CD4-positive, alpha-beta T cell (primary cell): ENCODE data around the gene ATP2A1. TPM values are rescaled to one million over a fixed set of nuclear protein-coding genes. Genes with fewer than 3 reads are reported as not detected.
A peak's percentile ranks its signal among the peaks of the same experiment; 100 is the strongest.

Experiments used
- ATAC-seq: fragments of 200-7000 bp; cut with Tn5 transposase; one replicate; pipeline ENCODE4 v1.10.0; 2022; ENCODE audit warnings: mild to moderate bottlenecking; ENCODE audit not compliant: poor library complexity
- CTCF ChIA-PET: fragments of 350-600 bp; sonication (Branson Sonifier 250); formaldehyde crosslinking; loops from one replicate; lab custom pipeline; 2021; ENCODE audit warnings: antibody characterized with exemption, inconsistent platforms; lab: Charles Lee
- POLR2A ChIA-PET: fragments of 350-600 bp; sonication (Branson Sonifier 250); formaldehyde crosslinking; loops from one replicate; lab custom pipeline; 2021; ENCODE audit warnings: antibody characterized with exemption, inconsistent platforms; lab: Charles Lee
- DNase-seq, 14 experiments: peaks; one replicate each; pipeline ENCODE4 v3.0.0-alpha.2; 2013 to 2020; ENCODE audit warnings: mixed read lengths in 2 of 14
- H3K27ac ChIP-seq, 2 donors: one replicate each; pipeline versions ENCODE4 v1.5.1 to v1.7.0; 2013; ENCODE audit warnings: low read length in 2 of 2, low read depth in 1 of 2, mild to moderate bottlenecking in 1 of 2
- H3K27me3 ChIP-seq, 2 experiments: 1 replicate in 1 of 2; 2 replicates in 1 of 2; pipeline versions ENCODE4 v1.6.1 to v1.7.0; 2013; ENCODE audit warnings: low read length in 2 of 2, control low read depth in 1 of 2, mild to moderate bottlenecking in 1 of 2, moderate library complexity in 1 of 2; ENCODE audit not compliant: insufficient read depth in 2 of 2, control insufficient read depth in 1 of 2
- H3K36me3 ChIP-seq: one replicate; pipeline ENCODE4 v1.6.1; 2013; ENCODE audit warnings: low read length, control low read depth; ENCODE audit not compliant: insufficient read depth
- H3K4me1 ChIP-seq: one replicate; pipeline ENCODE4 v1.6.1; 2013; ENCODE audit warnings: low read length, control low read depth; ENCODE audit not compliant: insufficient read depth
- H3K4me3 ChIP-seq: one replicate; pipeline ENCODE4 v1.5.1; 2013; ENCODE audit warnings: mild to moderate bottlenecking, low read length, moderate library complexity
- H3K9me3 ChIP-seq, 2 experiments: 1 replicate in 1 of 2; 2 replicates in 1 of 2; pipeline versions ENCODE4 v1.6.1 to v1.7.0; 2013; ENCODE audit warnings: low read length in 2 of 2, mild to moderate bottlenecking in 2 of 2, control low read depth in 1 of 2, moderate library complexity in 1 of 2; ENCODE audit not compliant: control insufficient read depth in 1 of 2, insufficient read depth in 1 of 2
- H3K27ac Mint-ChIP-seq: one replicate; pipeline ENCODE4 v1.8.0; 2020; ENCODE audit warnings: mixed read lengths
- H3K27me3 Mint-ChIP-seq: one replicate; pipeline ENCODE4 v1.8.0; 2021; ENCODE audit warnings: mixed read lengths
- H3K36me3 Mint-ChIP-seq: one replicate; pipeline ENCODE4 v1.8.0; 2021; ENCODE audit warnings: low read depth, mixed read lengths
- H3K4me1 Mint-ChIP-seq: one replicate; pipeline ENCODE4 v1.8.0; 2021; ENCODE audit warnings: low read depth, mixed read lengths
- H3K4me3 Mint-ChIP-seq: one replicate; pipeline ENCODE4 v1.8.0; 2020; ENCODE audit warnings: mild to moderate bottlenecking, mixed read lengths
- H3K9me3 Mint-ChIP-seq: one replicate; pipeline ENCODE4 v1.8.0; 2020; ENCODE audit warnings: mixed read lengths
- CTCF ChIP-seq: fragments of 200-600 bp; IDR thresholded peaks from one replicate; pipeline ENCODE4 v1.8.0; 2022; ENCODE audit warnings: antibody characterized with exemption, mild to moderate bottlenecking
- intact Hi-C, 2 experiments: fragments of 100-400 bp; cut with DNase I in 1 of 2; cut with micrococcal nuclease in 1 of 2; formaldehyde crosslinking; loops; one replicate each; pipeline versions ENCODE4 v1.15.1 to v1.9.0; 2023 to 2025; cut with DNase I, micrococcal nuclease
- total RNA-seq, 174 experiments: library from RNA in 2 of 174; stranded (reverse) in 2 of 174; gene quantifications; one replicate each; pipeline ENCODE4 v1.2.3 and lab custom pipeline; 2021 to 2026

ATP2A1 gene
- total RNA-seq, 2 experiments from 2014 or later, result 0.56 to 0.77 TPM

DNA sequence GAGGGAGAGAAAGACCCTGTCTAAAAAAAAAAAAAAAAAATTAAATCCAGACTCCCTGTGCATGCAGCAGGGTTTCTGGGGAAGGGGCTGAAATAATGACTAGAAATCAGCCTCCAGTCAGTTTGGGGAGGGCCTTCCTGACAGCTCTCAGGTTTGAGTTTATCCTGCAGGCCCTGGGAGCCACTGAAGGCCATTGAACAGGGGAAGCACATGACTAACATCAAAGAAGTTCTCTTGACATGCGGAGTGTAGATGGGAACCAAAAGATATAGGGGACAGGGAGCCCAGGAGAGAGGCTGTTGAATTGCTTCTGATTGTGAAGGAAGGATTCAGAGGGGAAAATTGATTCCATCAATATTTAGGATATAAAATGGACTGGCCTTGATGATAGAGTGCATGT lies 49.5 kb downstream of the ATP2A1 start:
- intact Hi-C loops, result loop anchor here (2.0 to 5.0 kb wide), 2 partner anchors 17 to 81 kb away; partner anchors contain the start of gene TUFM (in 1 of the 2)
- Histone ChIP-seq H3K9me3 (no peaks in the 10 kb centered on the region), H3K4me1 (peaks cover 23% of the 10 kb centered on the region), H3K36me3 (no peaks in the 10 kb centered on the region), H3K4me3 (no peak overlapping the region), H3K27me3 (no peaks in the 10 kb centered on the region), H3K27ac (no peak overlapping the region)
- ChIA-PET CTCF (interaction anchor here (0.8 to 8.3 kb wide), 2 partner anchors 17 to 57 kb away, joined by 3 to 34 read pairs; partner anchors contain the start of gene LAT), POLR2A (interaction anchor here (0.6 to 3.7 kb wide), 2 partner anchors 17 to 105 kb away, joined by 3 to 13 read pairs; partner anchors contain the start of gene ATXN2L)
- Mint-ChIP-seq H3K4me1 (peaks cover 27% of the 10 kb centered on the region), H3K27ac (peak overlapping the region; percentile 10), H3K4me3 (peak overlapping the region; percentile 14), H3K36me3 (peaks cover 29% of the 10 kb centered on the region), H3K27me3 (no peaks in the 10 kb centered on the region), H3K9me3 (no peaks in the 10 kb centered on the region)
- ATAC-seq (no peak), DNase-seq (no peak)
- no peak for TF ChIP-seq CTCF

- ChIA-PET CTCF (interaction anchor here (8.3 kb wide), 1 partner anchor 15 kb away, joined by 34 read pairs; no protein-coding TSS in a partner anchor), POLR2A (no interaction called here)
- H3K27me3 Mint-ChIP-seq, result no peaks in the 10 kb centered on the region
- no peaks in the 10 kb centered on the region for H3K36me3 ChIP-seq
- no peak for ATAC-seq
- no peak overlapping the region for H3K4me3 Mint-ChIP-seq
- DNase-seq, result no peak
- H3K27ac ChIP-seq, result no peak overlapping the region
- H3K27me3 ChIP-seq, result no peaks in the 10 kb centered on the region
- peak overlapping the region; percentile 49 for H3K27ac Mint-ChIP-seq
- intact Hi-C loops, result no loop called here
- H3K9me3 ChIP-seq, result no peaks in the 10 kb centered on the region
- no peak for TF ChIP-seq CTCF
- H3K4me1 Mint-ChIP-seq, result peaks cover 19% of the 10 kb centered on the region
- H3K9me3 Mint-ChIP-seq, result no peaks in the 10 kb centered on the region
- H3K4me1 ChIP-seq, result peaks cover 17% of the 10 kb centered on the region
- H3K4me3 ChIP-seq, result no peak overlapping the region
- H3K36me3 Mint-ChIP-seq, result peaks cover 9% of the 10 kb centered on the region
Observed at GRCh38 chr16:28930203-28930602, 51.9 kb downstream of the ATP2A1 start.

DNA sequence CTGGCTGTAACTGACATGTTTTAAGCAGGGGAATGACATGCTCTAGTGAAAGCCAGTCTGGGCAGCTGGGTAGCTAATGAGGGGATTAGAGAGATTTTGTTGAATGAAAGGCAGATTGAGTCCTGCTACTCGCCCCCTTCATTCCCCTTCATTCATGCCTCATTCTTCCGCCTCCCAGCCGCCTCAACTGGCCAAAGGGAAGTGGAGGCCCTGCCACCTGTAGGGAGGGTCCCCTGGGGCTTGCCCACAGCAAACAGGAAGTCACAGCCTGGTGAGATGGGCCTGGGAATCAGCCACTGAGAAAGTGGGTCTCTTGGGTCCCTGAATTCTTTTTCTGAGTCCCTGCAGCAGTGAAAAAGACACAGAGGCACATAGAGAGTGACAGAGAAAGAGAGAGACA lies 52.4 kb downstream of the ATP2A1 start:
- Mint-ChIP-seq H3K4me1 (peaks cover 19% of the 10 kb centered on the region), H3K9me3 (no peaks in the 10 kb centered on the region), H3K27ac (peak overlapping the region; percentile 49), H3K27me3 (no peaks in the 10 kb centered on the region), H3K4me3 (no peak overlapping the region), H3K36me3 (peaks cover 5% of the 10 kb centered on the region)
- Histone ChIP-seq H3K27ac (no peak overlapping the region), H3K36me3 (no peaks in the 10 kb centered on the region), H3K4me3 (no peak overlapping the region), H3K9me3 (no peaks in the 10 kb centered on the region), H3K27me3 (no peaks in the 10 kb centered on the region), H3K4me1 (peaks cover 13% of the 10 kb centered on the region)
- no peak for TF ChIP-seq CTCF
- intact Hi-C loops, result no loop called here
- ATAC-seq (no peak), DNase-seq (peak in 2 of 14 experiments; percentile 22 to 38)
- POLR2A ChIA-PET, result interaction anchor here (0.7 kb wide), 1 partner anchor 56 kb away, joined by 3 read pairs; no protein-coding TSS in a partner anchor
- CTCF ChIA-PET, result interaction anchor here (8.3 kb wide), 1 partner anchor 14 kb away, joined by 34 read pairs; no protein-coding TSS in a partner anchor
